GM12873 (cell line): ENCODE data around the gene CCHCR1.

Source experiments
- TF ChIP-seq, protein P1 (sequence below): IDR thresholded peaks from 2 replicates; pipeline ENCODE4 v1.5.1; 2012; ENCODE audit warnings: low read depth, mild to moderate bottlenecking, moderate library complexity, low read length, control low read depth; ENCODE audit not compliant: insufficient read depth; ENCODE audit errors: missing control alignments

Gene CCHCR1, protein sequence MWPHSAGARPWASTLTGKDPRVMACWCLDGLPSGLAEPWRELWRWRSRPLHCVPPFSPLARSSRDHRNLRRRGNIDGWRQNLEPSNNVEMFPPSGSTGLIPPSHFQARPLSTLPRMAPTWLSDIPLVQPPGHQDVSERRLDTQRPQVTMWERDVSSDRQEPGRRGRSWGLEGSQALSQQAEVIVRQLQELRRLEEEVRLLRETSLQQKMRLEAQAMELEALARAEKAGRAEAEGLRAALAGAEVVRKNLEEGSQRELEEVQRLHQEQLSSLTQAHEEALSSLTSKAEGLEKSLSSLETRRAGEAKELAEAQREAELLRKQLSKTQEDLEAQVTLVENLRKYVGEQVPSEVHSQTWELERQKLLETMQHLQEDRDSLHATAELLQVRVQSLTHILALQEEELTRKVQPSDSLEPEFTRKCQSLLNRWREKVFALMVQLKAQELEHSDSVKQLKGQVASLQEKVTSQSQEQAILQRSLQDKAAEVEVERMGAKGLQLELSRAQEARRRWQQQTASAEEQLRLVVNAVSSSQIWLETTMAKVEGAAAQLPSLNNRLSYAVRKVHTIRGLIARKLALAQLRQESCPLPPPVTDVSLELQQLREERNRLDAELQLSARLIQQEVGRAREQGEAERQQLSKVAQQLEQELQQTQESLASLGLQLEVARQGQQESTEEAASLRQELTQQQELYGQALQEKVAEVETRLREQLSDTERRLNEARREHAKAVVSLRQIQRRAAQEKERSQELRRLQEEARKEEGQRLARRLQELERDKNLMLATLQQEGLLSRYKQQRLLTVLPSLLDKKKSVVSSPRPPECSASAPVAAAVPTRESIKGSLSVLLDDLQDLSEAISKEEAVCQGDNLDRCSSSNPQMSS

DNA sequence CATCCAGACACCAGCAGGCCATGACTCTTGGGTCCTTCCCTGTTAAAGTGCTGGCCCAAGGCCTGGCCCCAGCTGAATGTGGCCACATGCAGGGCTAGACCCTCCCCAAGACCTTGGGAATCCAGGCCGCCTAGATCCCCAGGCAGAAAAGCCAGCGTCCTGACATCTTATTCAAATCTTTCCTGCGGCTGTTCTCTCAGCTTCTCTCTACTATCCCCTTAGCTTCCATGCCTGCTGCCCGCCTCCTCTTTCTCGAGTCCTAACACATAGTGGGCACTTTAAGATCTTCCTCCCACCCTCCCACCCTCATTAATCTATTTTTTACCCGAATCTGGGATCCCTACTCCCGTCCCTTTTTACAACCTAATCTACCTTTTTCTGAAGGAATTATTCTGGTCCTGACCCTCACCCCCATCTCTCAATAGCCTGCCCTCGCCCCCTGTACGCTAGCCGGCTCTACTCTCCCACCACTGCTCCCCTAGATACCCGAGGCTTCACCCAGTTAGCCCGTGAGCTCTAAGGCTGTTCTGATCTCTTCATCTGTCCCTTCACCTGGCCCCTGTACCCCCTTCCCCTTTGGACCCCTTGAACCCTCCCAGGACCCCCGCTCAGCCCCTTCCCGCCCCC is at the start of gene CCHCR1:
CCHCR1 (minus strand) TSS at position 290 of the 627 bp plus-strand sequence; CDS start at position 88, 202 bp downstream.
- TF ChIP-seq, protein P1, sequence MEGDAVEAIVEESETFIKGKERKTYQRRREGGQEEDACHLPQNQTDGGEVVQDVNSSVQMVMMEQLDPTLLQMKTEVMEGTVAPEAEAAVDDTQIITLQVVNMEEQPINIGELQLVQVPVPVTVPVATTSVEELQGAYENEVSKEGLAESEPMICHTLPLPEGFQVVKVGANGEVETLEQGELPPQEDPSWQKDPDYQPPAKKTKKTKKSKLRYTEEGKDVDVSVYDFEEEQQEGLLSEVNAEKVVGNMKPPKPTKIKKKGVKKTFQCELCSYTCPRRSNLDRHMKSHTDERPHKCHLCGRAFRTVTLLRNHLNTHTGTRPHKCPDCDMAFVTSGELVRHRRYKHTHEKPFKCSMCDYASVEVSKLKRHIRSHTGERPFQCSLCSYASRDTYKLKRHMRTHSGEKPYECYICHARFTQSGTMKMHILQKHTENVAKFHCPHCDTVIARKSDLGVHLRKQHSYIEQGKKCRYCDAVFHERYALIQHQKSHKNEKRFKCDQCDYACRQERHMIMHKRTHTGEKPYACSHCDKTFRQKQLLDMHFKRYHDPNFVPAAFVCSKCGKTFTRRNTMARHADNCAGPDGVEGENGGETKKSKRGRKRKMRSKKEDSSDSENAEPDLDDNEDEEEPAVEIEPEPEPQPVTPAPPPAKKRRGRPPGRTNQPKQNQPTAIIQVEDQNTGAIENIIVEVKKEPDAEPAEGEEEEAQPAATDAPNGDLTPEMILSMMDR, result no peak

DNA sequence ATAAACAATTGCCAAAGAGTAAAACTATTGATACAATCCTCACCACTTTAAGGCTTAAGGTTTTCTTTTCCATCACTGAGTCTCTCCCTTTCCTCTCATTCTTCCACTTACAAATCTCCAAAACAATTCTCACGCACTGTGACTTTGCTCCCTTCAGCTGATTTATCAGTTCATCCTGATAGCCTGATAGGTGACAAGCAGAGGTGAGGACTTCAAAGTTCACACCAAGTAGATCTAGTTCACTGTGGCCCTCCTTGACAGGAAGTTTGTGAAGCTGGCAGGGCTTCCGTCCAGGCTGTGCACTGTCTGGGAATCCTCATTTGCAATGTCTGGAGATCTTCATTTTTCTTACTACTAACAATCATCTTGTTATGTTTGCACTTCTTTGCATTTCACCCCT is 48.0 kb upstream of the CCHCR1 start:
- TF ChIP-seq, protein P1, result no peak

DNA sequence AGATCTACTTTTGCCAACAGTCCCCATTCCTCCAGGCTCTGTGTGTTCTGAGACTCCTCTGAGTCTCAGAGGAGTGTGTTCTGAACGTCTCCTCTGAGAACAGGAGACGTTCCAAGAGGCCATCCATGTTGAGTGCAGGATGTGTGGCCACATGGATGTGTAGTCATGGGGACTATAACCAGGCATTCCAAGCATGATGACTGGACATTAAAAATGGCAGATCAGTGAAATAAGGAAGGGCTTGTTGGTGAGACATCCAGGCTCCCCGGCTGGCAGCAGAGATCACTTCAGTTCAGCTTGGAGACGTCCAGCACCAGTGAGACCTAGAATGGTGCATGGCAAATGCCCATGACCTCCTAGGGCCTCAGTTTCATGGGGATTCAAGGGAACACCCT is 47.1 kb upstream of the CCHCR1 start:
- TF ChIP-seq, protein P1, result no peak

DNA sequence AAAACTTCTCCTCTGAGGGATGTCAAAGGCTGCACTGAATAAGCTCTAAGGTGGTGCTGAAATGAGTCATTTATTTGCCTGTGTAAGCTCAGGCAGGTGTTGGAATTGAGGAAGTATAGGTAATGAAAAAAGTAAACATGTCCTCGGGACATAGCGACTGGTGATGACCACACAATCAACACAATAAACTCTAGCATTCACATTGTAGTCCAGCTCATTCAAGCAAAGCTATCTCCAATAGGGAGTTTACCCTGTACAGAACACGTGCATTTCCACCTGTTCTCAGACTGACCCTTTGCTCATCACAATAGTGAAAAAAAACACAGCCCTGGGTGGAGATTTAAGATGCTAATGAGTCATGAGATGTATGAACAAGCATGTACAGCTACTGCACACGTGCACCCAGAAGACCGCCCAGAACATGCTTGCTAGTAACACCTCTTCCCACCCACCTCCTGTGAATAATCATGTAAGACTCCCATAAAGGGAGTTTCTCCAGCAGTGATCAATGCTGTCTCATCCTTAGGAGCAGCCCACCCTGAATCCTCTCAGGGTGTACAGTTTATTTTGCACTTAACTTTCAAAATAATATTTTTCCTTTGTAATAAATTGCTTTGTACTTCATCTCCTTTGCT is 45.9 kb upstream of the CCHCR1 start:
- TF ChIP-seq, protein P1, result no peak

DNA sequence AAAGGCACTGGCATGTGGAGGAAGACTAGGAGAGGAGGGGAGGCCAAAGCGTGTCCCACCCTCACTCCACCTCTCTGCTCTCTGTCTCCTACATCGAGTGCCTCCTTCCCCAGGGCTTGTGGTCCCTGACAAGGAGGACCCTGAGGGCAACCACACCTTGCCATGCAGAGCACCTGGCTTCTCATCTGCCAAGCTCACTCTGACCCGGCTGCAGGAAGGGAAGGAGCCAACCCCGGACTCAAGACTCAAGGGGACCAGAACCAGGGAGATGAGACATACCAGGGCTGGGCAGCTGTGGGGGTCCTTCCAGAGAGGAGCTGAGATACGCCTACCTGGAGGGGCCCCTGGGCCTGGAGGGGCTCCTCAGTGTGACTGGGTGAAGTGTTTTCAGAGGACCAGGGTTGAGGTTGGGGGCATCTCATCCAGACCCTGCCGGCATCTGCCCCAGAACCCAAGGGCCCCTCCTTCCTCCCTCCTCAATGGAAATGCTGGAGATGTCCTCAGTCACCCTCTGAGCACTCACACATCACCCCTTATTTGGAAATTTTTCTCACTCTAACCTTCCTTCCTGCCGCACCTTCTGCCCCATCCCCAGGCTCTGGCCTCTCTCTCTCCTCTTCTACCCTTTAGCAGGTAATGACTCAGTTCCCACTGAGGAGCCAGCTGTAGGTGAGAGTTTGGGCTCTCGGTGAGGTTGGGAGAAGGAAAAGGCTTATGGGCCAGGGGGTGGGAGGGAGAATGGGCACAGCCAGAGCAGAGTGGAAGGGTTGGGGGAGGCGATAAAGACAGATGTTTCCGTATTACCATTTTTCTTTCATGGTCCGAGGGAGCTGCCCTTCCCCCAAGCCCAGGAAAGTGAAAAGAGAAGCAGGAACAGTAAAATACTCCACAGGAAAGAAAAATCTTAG is 44.9 kb upstream of the CCHCR1 start:
- TF ChIP-seq, protein P1, result no peak

DNA sequence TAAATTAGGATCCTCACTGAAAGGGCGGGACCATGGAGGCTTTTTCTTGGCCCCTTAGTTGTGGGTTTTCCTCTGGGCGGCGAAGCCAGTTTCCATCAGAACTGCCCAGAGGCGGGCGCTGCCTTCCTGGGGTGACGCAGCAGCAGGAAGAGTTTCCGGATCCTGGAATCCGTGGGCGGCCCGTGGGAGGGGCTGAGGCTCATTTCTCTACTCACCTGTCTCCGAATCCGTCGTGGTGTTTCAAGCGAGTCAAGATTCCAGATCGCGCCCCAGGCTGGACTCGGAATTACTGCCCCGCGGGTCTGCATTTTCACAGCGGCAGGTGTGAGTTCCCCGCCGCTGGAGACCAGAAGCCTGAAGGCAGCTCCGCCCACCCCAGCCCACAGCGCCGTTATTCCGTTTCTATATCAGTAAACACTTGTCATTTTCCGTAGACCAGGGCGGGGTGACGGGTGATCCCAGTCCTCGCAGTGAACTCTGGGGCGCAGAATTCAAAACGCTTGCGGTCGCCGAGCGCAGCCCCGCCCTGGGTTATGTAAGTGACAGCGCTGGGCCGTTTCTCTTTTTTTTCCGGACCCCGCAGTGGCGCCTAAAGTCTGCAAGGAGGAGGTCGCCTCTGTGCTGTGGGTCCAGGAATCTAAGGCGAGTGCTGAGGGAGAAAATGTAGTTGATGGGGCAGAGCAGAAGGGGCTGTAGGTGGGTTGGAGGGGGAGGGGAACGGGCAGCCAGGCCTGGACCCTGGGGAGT is 40.1 kb upstream of the CCHCR1 start:
- TF ChIP-seq, protein P1, result no peak
